Stimulated activated CD8-positive, alpha-beta memory T cell treated with anti-CD3 and anti-CD28 coated beads, Interleukin-15, amount 100 ng/mL, for 4 hours (primary cell): ENCODE measurements around the gene EFR3B.
"Not testable (repeated sequence)": the region's sequence is repeated elsewhere in the genome, so short reads cannot be mapped to it uniquely, and the experiment has no call there.

Experiments used
- DNase-seq, 2 donors: peaks; one replicate each; pipeline ENCODE4 v3.0.0-alpha.2; 2020; ENCODE audit warnings: low read depth in 2 of 2

The EFR3B gene

DNA sequence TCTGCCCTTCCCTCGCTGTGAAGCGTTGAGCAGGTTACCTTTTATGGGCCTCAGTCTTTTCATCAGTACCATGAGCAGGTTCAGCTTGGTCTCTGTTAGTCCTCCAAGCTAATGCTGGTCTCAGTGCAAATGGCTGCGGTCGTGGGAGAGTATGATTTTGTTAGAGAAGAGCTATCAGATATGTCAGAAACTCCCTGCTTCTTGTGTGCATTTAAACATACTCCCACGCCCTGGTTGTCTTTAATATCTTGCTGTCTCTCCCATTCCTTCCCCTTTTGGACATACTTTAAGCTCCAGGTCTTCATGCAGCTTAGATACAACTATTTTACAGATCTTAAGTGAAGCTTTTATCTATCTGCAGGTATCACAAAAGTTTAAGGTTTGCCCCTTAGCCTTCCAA lies 62.9 kb downstream of the EFR3B start:
- no peak for DNase-seq

GRCh38 chr2:25105336-25106085 lies 63.6 kb downstream of the EFR3B start:
- no peak for DNase-seq

DNA sequence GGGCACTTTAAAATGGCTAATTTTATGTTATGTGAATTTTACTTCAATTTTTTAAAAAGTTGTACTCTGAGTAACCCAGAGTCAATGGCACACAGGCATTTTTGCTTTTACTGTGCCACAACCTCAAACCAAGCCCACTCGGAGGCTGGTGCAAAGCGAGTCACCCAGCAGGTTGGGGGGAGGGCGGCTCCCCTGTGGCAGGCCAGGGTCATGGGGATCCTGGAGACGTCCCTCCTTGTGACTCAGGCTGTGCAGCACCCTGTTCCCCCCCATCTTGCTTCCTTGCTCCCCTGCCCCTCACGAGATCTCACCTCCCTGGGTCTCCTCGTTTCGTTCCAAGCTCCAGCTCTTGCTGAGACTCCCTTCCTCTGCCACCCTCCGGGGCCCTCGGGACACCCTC lies 67.9 kb downstream of the EFR3B start:
- no peak for DNase-seq

- no peak for DNase-seq
Observed at GRCh38 chr2:25112113-25112512, 70.2 kb downstream of the EFR3B start.

GRCh38 chr2:25115249-25115883 lies 73.5 kb downstream of the EFR3B start:
- no peak for DNase-seq

- DNase-seq = no peak
Observed at GRCh38 chr2:25115902-25116301, 74.0 kb downstream of the EFR3B start.

GRCh38 chr2:25116956-25117355 lies 75.1 kb downstream of the EFR3B start:
- DNase-seq = no peak

- DNase-seq = no peak
Observed at GRCh38 chr2:25119263-25119662, 77.4 kb downstream of the EFR3B start.

DNA sequence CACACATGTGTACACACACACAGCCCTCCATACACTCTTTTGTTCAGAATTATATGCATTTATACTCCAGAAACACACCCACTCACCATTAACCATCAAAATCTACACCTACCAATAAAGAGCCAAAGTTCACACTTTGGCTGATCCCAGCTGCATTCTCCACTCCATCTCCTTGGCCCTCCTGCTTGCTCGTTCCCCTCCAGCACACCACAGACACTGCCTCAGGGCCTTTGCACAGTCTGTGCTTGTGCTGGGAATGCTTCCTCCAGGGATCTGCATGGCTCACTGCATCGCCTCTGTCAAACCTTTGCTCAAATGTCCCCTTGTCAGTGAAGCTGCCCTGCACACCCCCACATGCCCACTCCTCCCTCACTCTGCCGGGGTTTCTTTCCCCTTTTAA lies 80.5 kb downstream of the EFR3B start:
- DNase-seq = no peak

DNA sequence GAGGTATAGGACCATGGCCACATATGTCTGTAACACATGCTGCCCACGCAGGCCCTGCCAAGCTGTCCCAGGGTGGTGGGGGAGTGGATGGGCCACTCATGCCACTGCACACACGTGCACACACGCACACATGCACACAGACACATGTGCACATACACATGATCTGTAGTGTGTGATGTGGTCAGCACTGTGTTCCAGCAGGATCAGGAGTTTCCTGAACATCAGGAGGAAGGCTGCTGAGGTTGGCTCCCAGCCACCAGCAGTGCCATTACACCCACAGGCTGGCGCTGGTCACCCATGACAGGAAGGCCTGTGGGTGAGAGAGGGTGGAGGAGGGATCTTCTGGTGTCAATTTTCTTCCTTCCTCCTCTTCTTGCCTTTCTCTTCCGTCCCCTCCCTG lies 81.8 kb downstream of the EFR3B start:
- no peak for DNase-seq

- no peak for DNase-seq
Observed at GRCh38 chr2:25125189-25125588, 83.3 kb downstream of the EFR3B start.

DNA sequence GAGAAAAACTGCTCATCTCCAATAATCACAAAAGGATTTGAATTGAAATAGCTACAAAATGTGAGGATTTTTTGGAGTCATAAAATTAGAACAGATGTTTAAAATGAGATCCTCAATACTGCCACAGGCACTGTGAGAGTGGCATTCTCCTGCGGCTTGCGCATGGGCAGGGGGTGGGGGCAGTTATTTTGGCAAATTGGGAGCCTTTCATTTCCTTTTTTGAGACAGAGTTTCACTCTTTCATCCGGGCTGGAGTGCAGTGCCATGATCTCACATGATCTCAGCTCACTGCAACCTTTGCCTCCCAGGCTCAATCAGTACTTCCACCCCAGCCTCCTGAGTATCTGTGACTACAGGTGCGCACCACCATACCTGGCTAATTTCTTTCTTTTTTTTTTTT lies 84.1 kb downstream of the EFR3B start:
- no peak for DNase-seq

GRCh38 chr2:25127071-25127470 lies 85.2 kb downstream of the EFR3B start:
- not testable (repeated sequence) for DNase-seq

DNA sequence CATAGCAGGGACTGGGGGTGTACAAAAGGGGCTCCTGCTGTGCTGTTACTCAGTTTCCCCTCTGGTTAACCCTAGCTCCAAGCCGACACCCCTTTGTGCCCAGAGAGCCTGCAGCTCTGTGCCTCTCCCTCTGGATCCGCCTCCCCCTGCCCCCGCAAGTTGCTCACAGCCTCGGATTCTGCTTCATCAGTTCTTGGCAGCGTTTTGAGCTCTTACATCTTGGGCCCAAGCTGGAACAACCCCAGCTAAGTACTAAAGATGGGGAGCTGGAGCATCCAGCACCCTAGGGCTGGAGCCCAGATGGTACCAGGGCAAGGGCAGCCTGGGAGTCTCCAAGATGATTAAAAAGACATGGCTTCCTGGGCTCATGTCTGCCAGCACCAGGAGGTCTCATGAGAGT lies 85.8 kb downstream of the EFR3B start:
- no peak for DNase-seq

- no peak for DNase-seq
Observed at GRCh38 chr2:25129901-25130520, 88.1 kb downstream of the EFR3B start.

GRCh38 chr2:25131253-25131566 lies 89.3 kb downstream of the EFR3B start:
- no peak for DNase-seq

DNA sequence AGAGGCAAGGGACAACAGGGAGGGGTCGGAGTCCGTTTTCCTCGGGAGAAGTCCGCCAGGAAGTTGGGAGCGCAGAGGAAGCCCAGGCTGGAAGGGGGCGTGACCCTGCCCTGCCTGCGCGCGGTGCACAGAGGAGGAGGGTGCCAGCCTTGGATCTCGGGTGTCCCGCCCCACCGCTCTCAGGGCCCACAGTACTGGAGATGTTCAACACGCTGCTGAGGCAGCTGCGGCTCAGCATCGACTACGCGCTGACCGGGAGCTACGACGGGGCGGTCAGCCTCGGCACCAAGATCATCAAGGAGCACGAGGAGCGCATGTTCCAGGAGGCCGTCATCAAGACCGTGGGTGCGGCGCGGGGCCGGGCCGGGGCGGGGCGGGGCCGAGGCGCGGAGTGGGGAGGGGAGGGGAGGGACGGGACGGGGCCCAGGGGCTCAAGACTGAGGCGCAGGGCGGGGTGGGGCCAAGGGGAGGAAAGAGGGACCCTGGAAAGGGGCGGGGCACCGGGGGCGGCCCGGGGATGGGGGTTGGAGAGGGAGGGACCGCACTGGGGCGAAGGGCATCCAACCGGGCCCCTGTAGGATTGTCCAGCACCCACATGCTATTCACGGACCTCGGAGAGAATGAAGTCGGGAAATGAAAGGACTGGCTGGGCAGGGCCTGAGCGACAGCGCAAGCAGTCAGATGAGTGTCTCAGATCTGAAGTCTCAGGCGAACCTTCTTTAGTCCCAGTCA lies 89.9 kb downstream of the EFR3B start:
- DNase-seq = no peak

DNA sequence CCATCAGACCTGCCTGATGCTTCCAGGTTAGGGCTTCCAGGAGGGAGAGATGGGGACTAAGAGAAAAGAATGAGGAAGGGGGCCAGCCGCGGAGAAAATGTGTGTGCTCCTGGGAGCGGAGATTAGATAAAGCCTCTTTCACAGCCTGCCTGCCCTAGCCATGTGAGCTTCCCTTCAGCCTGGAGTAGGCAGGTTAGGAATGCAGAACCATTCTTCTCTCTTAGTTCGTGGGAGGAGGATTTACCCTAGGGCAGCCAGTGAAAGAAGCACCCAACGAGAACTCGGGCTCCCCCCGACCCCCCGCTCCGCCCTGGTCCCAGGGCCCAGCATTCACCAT lies 90.4 kb downstream of the EFR3B start:
- no peak for DNase-seq

DNA sequence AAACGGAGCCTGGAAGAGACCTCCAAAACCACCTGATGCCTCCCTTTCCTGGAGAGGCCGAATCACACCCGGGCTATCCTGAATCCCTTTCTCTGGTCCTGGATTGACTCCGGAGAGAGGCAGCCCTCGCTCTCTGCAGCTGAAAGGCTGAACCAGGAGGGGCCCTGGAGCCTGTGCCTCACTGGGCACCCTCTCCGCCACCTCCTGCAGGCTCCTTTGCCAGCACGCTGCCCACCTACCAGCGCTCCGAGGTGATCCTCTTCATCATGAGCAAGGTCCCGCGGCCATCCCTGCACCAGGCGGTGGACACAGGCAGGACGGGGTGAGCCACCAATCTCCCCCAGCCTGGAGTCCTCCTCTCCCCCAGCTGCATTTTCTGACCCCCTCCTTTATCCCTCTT lies 90.8 kb downstream of the EFR3B start:
- no peak for DNase-seq

DNA sequence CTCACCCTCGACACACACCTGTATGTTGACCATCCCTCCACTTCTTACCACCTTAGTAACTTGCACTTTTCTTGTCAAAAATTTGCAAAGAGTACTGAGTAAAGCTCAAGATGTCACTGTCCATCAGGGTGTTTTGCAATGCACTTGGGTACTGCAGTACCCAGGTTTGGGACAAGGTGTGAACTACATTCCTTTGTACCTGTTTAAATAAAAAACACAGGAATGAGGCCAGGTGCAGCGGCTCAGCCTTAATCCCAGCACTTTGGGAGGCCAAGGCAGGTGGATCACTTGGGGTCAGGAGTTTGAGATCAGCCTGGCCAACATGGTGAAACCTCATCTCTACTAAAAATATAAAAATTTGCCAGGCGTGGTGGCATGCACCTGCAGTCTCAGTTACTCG lies 98.7 kb downstream of the EFR3B start:
- DNase-seq = not testable (repeated sequence)

GRCh38 chr2:25141120-25141519 lies 99.2 kb downstream of the EFR3B start:
- DNase-seq = no peak

GRCh38 chr2:25145803-25146202 lies 103.9 kb downstream of the EFR3B start:
- no peak for DNase-seq

GRCh38 chr2:25146896-25147295 lies 105.0 kb downstream of the EFR3B start:
- no peak for DNase-seq
